H9 (cell line): ENCODE measurements around the gene GLB1L. TPM values are rescaled to one million over a fixed set of nuclear protein-coding genes. Genes with fewer than 3 reads are reported as not detected.

Experiments used
- DNase-seq: peaks from one replicate; pipeline ENCODE4 v3.0.0-alpha.2; 2017
- H2AFZ ChIP-seq: one replicate; pipeline ENCODE4 v1.6.1; 2013; ENCODE audit warnings: mild to moderate bottlenecking, low read length, control low read depth, moderate library complexity
- H2AK5ac ChIP-seq: 2 replicates; pipeline ENCODE4 v1.6.1; 2013; ENCODE audit warnings: low read length, control low read depth, mixed read lengths; ENCODE audit not compliant: insufficient read length
- H2BK120ac ChIP-seq: one replicate; pipeline ENCODE4 v1.6.1; 2013; ENCODE audit warnings: low read depth, mild to moderate bottlenecking, low read length, control low read depth, inconsistent platforms; ENCODE audit not compliant: poor library complexity, severe bottlenecking
- H2BK12ac ChIP-seq: 2 replicates; pipeline ENCODE4 v1.6.1; 2013; ENCODE audit warnings: low read length, control low read depth, mixed read lengths, low read depth; ENCODE audit not compliant: insufficient read length
- H2BK15ac ChIP-seq: 2 replicates; pipeline ENCODE4 v1.6.1; 2013; ENCODE audit warnings: low read depth, low read length, control low read depth
- H2BK20ac ChIP-seq: one replicate; pipeline ENCODE4 v1.6.1; 2013; ENCODE audit warnings: low read depth, mild to moderate bottlenecking, low read length, control low read depth, inconsistent platforms; ENCODE audit not compliant: poor library complexity, severe bottlenecking
- H2BK5ac ChIP-seq: 2 replicates; pipeline ENCODE4 v1.6.1; 2013; ENCODE audit warnings: low read length, control low read depth, mixed read lengths; ENCODE audit not compliant: insufficient read length
- H3K14ac ChIP-seq: 2 replicates; pipeline ENCODE4 v1.6.1; 2013; ENCODE audit warnings: low read length, control low read depth; ENCODE audit not compliant: insufficient read depth
- H3K18ac ChIP-seq: 2 replicates; pipeline ENCODE4 v1.6.1; 2013; ENCODE audit warnings: low read depth, mild to moderate bottlenecking, mixed read lengths, low read length, control low read depth; ENCODE audit not compliant: insufficient read length
- H3K23ac ChIP-seq: 2 replicates; pipeline ENCODE4 v1.6.1; 2013; ENCODE audit warnings: low read length, control low read depth, mixed read lengths, low read depth; ENCODE audit not compliant: insufficient read length
- H3K23me2 ChIP-seq: 2 replicates; pipeline ENCODE4 v1.6.1; 2013; ENCODE audit warnings: low read depth, mild to moderate bottlenecking, mixed read lengths, low read length, control low read depth; ENCODE audit not compliant: insufficient read length, poor library complexity, severe bottlenecking
- H3K27ac ChIP-seq: 2 replicates; pipeline ENCODE4 v1.5.1; 2013; ENCODE audit warnings: low read length, control low read depth, mixed read lengths, low read depth; ENCODE audit not compliant: insufficient read length
- H3K27me3 ChIP-seq: 2 replicates; pipeline ENCODE4 v1.6.1; 2013; ENCODE audit warnings: low read length, control low read depth, inconsistent platforms; ENCODE audit not compliant: insufficient read depth
- H3K4ac ChIP-seq: 2 replicates; pipeline ENCODE4 v1.6.1; 2013; ENCODE audit warnings: low read depth, mild to moderate bottlenecking, control low read depth, inconsistent platforms, low read length, moderate library complexity
- H3K4me1 ChIP-seq: 2 replicates; pipeline ENCODE4 v1.6.1; 2013; ENCODE audit warnings: low read length, control low read depth, inconsistent platforms; ENCODE audit not compliant: insufficient read depth
- H3K4me2 ChIP-seq: 2 replicates; pipeline ENCODE4 v1.6.1; 2013; ENCODE audit warnings: low read length, control low read depth, mixed read lengths; ENCODE audit not compliant: insufficient read length, insufficient read depth
- H3K56ac ChIP-seq: 2 replicates; pipeline ENCODE4 v1.6.1; 2013; ENCODE audit warnings: low read depth, mild to moderate bottlenecking, mixed read lengths, low read length, control low read depth; ENCODE audit not compliant: insufficient read length
- H3K79me1 ChIP-seq: 2 replicates; pipeline ENCODE4 v1.6.1; 2013; ENCODE audit warnings: low read depth, mild to moderate bottlenecking, moderate library complexity, low read length, control low read depth, inconsistent platforms; ENCODE audit not compliant: insufficient read depth, poor library complexity, severe bottlenecking
- H3K79me2 ChIP-seq: 2 replicates; pipeline ENCODE4 v1.6.1; 2013; ENCODE audit warnings: low read length, control low read depth, inconsistent platforms; ENCODE audit not compliant: insufficient read depth
- H3K9ac ChIP-seq: 2 replicates; pipeline ENCODE4 v1.6.1; 2013; ENCODE audit warnings: low read length, control low read depth, mixed read lengths; ENCODE audit not compliant: insufficient read length; ENCODE audit errors: extremely low read depth
- H3K9me3 ChIP-seq: one replicate; pipeline ENCODE4 v1.6.1; 2013; ENCODE audit warnings: low read depth, low read length, inconsistent platforms; ENCODE audit not compliant: control insufficient read depth
- H3T11ph ChIP-seq: one replicate; pipeline ENCODE4 v1.6.1; 2013; ENCODE audit warnings: mild to moderate bottlenecking, low read length, control low read depth, inconsistent platforms
- H4K20me1 ChIP-seq: one replicate; pipeline ENCODE4 v1.6.1; 2013; ENCODE audit not compliant: control insufficient read depth, insufficient read length, insufficient read depth
- H4K5ac ChIP-seq: 2 replicates; pipeline ENCODE4 v1.6.1; 2013; ENCODE audit warnings: low read depth, mild to moderate bottlenecking, mixed read lengths, low read length, control low read depth; ENCODE audit not compliant: insufficient read length
- H4K8ac ChIP-seq: replicated peaks from 2 replicates; pipeline ENCODE4 v1.6.1; 2013; ENCODE audit warnings: low read length, control low read depth, mixed read lengths, low read depth; ENCODE audit not compliant: insufficient read length
- H4K91ac ChIP-seq: 2 replicates; pipeline ENCODE4 v1.6.1; 2013; ENCODE audit warnings: low read depth, mild to moderate bottlenecking, moderate library complexity, mixed read lengths, low read length, control low read depth; ENCODE audit not compliant: insufficient read length
- H3K27ac Mint-ChIP-seq, 3 experiments: 2 replicates in 2 of 3; 3 replicates in 1 of 3; pipeline ENCODE4 v1.8.0; 2020 to 2021; ENCODE audit warnings: mixed read lengths in 3 of 3, mild to moderate bottlenecking in 1 of 3, moderate library complexity in 1 of 3
- H3K27me3 Mint-ChIP-seq: 2 replicates; pipeline ENCODE4 v1.8.0; 2021; ENCODE audit warnings: low read depth, mild to moderate bottlenecking, moderate library complexity, mixed read lengths
- H3K36me3 Mint-ChIP-seq, 3 experiments: 2 replicates in 2 of 3; 3 replicates in 1 of 3; pipeline ENCODE4 v1.8.0; 2020 to 2021; ENCODE audit warnings: low read depth in 3 of 3, mixed read lengths in 3 of 3; ENCODE audit not compliant: insufficient read depth in 1 of 3
- H3K4me1 Mint-ChIP-seq, 2 experiments: 2 replicates each; pipeline ENCODE4 v1.8.0; 2020; ENCODE audit warnings: mixed read lengths in 2 of 2
- H3K4me3 Mint-ChIP-seq, 2 experiments: 2 replicates in 1 of 2; 3 replicates in 1 of 2; pipeline ENCODE4 v1.8.0; 2020 to 2021; ENCODE audit warnings: mild to moderate bottlenecking in 2 of 2, mixed read lengths in 2 of 2, moderate library complexity in 1 of 2
- H3K9me3 Mint-ChIP-seq, 2 experiments: 2 replicates in 1 of 2; 3 replicates in 1 of 2; pipeline ENCODE4 v1.8.0; 2020; ENCODE audit warnings: mild to moderate bottlenecking in 2 of 2, mixed read lengths in 2 of 2, moderate library complexity in 1 of 2
- WGBS: extraction: QIAGEN DNeasy Blood & Tissue Kit; methylation state at CpG from one replicate; pipeline ENCODE4 v1.1.7; 2013; ENCODE audit warnings: missing lambda C conversion rate, low lambda C conversion rate, mixed read lengths; ENCODE audit not compliant: insufficient read length; ENCODE audit errors: extremely low coverage; 5-methylcytosine and 5-hydroxymethylcytosine counted together
- total RNA-seq: library from RNA; stranded (reverse); gene quantifications from 2 replicates; pipeline ENCODE4 v1.2.1, GENCODE V29; 2021
- TF ChIP-seq, protein P1 (sequence below): fragments of 200-600 bp; sonication (generic); conservative IDR thresholded peaks from 3 replicates; pipeline ENCODE4 v1.8.0; 2021; ENCODE audit warnings: antibody characterized with exemption, mild to moderate bottlenecking

Gene GLB1L
- total RNA-seq, 1 experiment from 2014 or later, result 6.5 TPM

DNA sequence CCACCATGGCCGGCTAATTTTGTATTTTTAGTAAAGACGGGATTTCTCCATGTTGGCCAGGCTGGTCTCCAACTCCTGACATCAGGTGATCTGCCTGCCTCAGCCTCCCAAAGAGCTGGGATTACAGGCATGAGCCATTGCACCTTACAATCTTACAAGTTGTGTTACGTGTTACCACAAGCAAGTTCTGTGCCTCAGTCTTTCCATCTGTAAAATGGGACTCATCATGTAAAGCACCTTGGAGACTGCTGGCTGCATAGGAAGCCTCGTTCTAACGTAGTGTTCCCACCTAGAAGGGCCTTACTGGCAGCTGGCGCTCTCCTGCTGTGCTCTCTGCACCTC, 43.9 kb upstream of the GLB1L start:
- DNase-seq, result no peak
- Histone ChIP-seq H3K4me2 (no peak overlapping the region), H4K91ac (no peak overlapping the region), H2BK20ac (no peak overlapping the region), H3K9me3 (no peaks in the 10 kb centered on the region), H3K79me1 (no peaks in the 10 kb centered on the region), H2BK12ac (no peak overlapping the region), H3K4me1 (no peaks in the 10 kb centered on the region; the same call in 1 of the 2 replicates), H3K23ac (no peak overlapping the region), H4K20me1 (no peaks in the 10 kb centered on the region), H4K8ac (no peak overlapping the region), H2BK15ac (no peak overlapping the region), H3K9ac (no peak overlapping the region), H2AK5ac (no peak overlapping the region), H3K18ac (no peak overlapping the region), H3K56ac (no peak overlapping the region), H2BK120ac (no peak overlapping the region), H3K14ac (no peak overlapping the region), H3K23me2 (peaks cover 3% of the 10 kb centered on the region), H2BK5ac (no peak overlapping the region), H3K27me3 (no peaks in the 10 kb centered on the region), H3K4ac (no peak overlapping the region), H3K27ac (no peak overlapping the region), H3T11ph (no peak overlapping the region), H3K79me2 (no peaks in the 10 kb centered on the region), H4K5ac (no peak overlapping the region), H2AFZ (no peak overlapping the region)
- Mint-ChIP-seq H3K27me3 (peaks cover 23% of the 10 kb centered on the region), H3K27ac (no peak overlapping the region), H3K4me1 (peaks cover 12 to 18% of the 10 kb centered on the region in 2 experiments), H3K9me3 (peaks cover 2% of the 10 kb centered on the region in 2 experiments; a peak in 1 of 5 replicates), H3K36me3 (peaks cover 0 to 4% (median 2%) of the 10 kb centered on the region in 3 experiments; a peak in 2 of 7 replicates), H3K4me3 (no peak overlapping the region)
- no CpG with 5 or more reads among the region's 6 CpGs for WGBS
- TF ChIP-seq, protein P1, sequence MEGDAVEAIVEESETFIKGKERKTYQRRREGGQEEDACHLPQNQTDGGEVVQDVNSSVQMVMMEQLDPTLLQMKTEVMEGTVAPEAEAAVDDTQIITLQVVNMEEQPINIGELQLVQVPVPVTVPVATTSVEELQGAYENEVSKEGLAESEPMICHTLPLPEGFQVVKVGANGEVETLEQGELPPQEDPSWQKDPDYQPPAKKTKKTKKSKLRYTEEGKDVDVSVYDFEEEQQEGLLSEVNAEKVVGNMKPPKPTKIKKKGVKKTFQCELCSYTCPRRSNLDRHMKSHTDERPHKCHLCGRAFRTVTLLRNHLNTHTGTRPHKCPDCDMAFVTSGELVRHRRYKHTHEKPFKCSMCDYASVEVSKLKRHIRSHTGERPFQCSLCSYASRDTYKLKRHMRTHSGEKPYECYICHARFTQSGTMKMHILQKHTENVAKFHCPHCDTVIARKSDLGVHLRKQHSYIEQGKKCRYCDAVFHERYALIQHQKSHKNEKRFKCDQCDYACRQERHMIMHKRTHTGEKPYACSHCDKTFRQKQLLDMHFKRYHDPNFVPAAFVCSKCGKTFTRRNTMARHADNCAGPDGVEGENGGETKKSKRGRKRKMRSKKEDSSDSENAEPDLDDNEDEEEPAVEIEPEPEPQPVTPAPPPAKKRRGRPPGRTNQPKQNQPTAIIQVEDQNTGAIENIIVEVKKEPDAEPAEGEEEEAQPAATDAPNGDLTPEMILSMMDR, result no peak
